CD4-positive, CD25-positive, alpha-beta regulatory T cell (primary cell): ENCODE results near the gene PLCG2. TPM values are rescaled to one million over a fixed set of nuclear protein-coding genes. Genes with fewer than 3 reads are reported as not detected.

Experiments used
- ATAC-seq, 2 donors: fragments of 150-1000 bp; cut with Tn5 transposase; one replicate each; pipeline ENCODE4 v1.10.0; 2021; ENCODE audit warnings: low read depth in 2 of 2, moderate number of reproducible peaks in 2 of 2, moderate library complexity in 1 of 2
- DNase-seq, 3 donors: peaks; one replicate each; pipeline versions ENCODE4 v3.0.0 to v3.0.0-alpha.2; 2012 to 2022; ENCODE audit warnings: mixed read lengths in 1 of 3
- H3K27ac ChIP-seq: one replicate; pipeline ENCODE4 v1.7.0; 2013; ENCODE audit warnings: mild to moderate bottlenecking, low read length; ENCODE audit not compliant: insufficient read depth, poor library complexity, severe bottlenecking
- H3K27me3 ChIP-seq: one replicate; pipeline ENCODE4 v1.7.0; 2013; ENCODE audit warnings: low read length; ENCODE audit not compliant: control insufficient read depth, insufficient read depth
- H3K36me3 ChIP-seq: one replicate; pipeline ENCODE4 v1.7.0; 2013; ENCODE audit warnings: mild to moderate bottlenecking, low read length, moderate library complexity; ENCODE audit not compliant: control insufficient read depth, insufficient read depth
- H3K4me1 ChIP-seq: 2 replicates; pipeline ENCODE4 v1.7.0; 2013; ENCODE audit warnings: mild to moderate bottlenecking, low read length; ENCODE audit not compliant: insufficient read depth, control insufficient read depth, poor library complexity, severe bottlenecking
- H3K4me3 ChIP-seq: one replicate; pipeline ENCODE4 v1.7.0; 2013; ENCODE audit warnings: low read depth, mild to moderate bottlenecking, low read length, moderate library complexity
- H3K9me3 ChIP-seq, 2 experiments: 1 replicate in 1 of 2; 2 replicates in 1 of 2; pipeline ENCODE4 v1.7.0; 2013; ENCODE audit warnings: low read length in 2 of 2, mild to moderate bottlenecking in 1 of 2, moderate library complexity in 1 of 2; ENCODE audit not compliant: control insufficient read depth in 2 of 2
- H3K27ac Mint-ChIP-seq, 3 donors: one replicate each; pipeline ENCODE4 v1.8.0; 2020 to 2022; ENCODE audit warnings: mild to moderate bottlenecking in 3 of 3, mixed read lengths in 3 of 3, moderate library complexity in 2 of 3
- H3K27me3 Mint-ChIP-seq: one replicate; pipeline ENCODE4 v1.8.0; 2022; ENCODE audit warnings: mild to moderate bottlenecking, mixed read lengths
- H3K36me3 Mint-ChIP-seq: one replicate; pipeline ENCODE4 v1.8.0; 2020; ENCODE audit warnings: mixed read lengths
- H3K4me1 Mint-ChIP-seq, 4 donors: one replicate each; pipeline ENCODE4 v1.8.0; 2020 to 2022; ENCODE audit warnings: mixed read lengths in 4 of 4, mild to moderate bottlenecking in 1 of 4
- H3K4me3 Mint-ChIP-seq, 4 donors: one replicate each; pipeline ENCODE4 v1.8.0; 2020 to 2022; ENCODE audit warnings: mild to moderate bottlenecking in 4 of 4, mixed read lengths in 4 of 4, moderate library complexity in 3 of 4
- H3K9me3 Mint-ChIP-seq, 7 donors: one replicate each; pipeline ENCODE4 v1.8.0; 2020 to 2022; ENCODE audit warnings: mixed read lengths in 7 of 7, mild to moderate bottlenecking in 3 of 7, moderate library complexity in 2 of 7
- polyA plus RNA-seq, 4 donors: library from polyadenylated mRNA; unstranded; fragments of 300-500 nt; fragmentation: Illumina TruSeq; gene quantifications; one replicate each; pipeline ENCODE4 v1.2.3, GENCODE V29; 2021
- total RNA-seq: library from RNA; stranded (reverse); gene quantifications from one replicate; pipeline ENCODE4 v1.2.3, GENCODE V29; 2022

PLCG2 gene
- total and polyA plus RNA-seq, 5 donors from 2014 or later: 0.59 to 3.8 (median 1.3) TPM; not detected in 1

DNA sequence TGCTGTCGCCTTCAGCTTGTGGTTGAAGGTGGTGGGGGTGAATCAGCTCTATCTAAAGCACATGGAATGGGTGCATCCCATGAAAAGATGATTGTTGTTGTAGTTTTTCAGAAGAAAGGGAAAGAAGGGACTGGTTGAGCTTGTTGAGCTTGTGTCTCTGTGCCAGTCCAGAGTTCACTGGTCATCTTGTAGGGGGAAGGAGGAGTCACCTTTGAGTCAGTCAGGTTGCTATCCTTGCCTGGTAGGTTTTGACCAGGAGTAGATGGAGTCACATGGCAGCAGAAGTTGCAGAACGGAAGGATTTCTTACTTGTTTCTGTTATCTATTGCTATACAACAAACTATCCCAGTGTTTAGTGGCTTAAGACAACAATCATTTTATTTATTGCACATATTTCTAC lies 73.3 kb downstream of the PLCG2 start:
- no peaks in the 10 kb centered on the region for H3K4me1 ChIP-seq
- no peak for ATAC-seq

DNA sequence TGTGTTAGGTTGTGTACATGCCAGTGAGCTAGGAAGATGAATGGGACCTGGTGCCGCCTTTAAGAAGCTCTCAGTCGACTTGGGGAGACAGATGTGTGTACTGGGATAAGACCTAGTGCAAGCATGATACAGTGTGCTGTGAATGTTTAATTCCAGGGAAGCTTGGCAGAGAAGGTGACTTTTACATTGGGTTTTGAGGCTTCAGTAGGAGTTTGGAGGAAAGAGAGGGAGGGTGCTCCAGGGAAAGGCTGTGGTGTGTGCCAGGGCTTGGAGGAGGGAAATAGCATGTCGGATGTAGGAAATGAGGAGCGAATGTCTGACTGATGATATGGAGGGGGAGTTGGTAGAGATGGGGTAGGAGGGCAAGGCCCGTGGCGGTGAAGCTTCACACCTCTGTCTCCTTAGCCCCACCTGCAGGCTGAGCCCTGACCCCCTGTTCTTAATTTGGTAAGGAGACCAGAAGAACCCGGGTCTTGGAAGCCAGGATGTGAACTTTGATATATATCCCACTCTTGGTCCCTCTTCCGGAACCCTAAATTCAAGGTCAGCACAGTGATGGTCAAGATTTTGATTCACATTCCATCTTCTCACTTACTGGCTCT lies 76.6 kb downstream of the PLCG2 start:
- Histone ChIP-seq H3K9me3 (no peaks in the 10 kb centered on the region), H3K27ac (no peak overlapping the region), H3K4me1 (no peaks in the 10 kb centered on the region), H3K4me3 (no peak overlapping the region), H3K36me3 (no peaks in the 10 kb centered on the region), H3K27me3 (no peaks in the 10 kb centered on the region)
- ATAC-seq (no peak), DNase-seq (no peak)
- no peaks in the 10 kb centered on the region for H3K36me3 Mint-ChIP-seq
- H3K4me3 Mint-ChIP-seq: no peak overlapping the region
- peak overlapping the region in 1 of 3 donors; percentile 3 for H3K27ac Mint-ChIP-seq
- peaks cover 6% of the 10 kb centered on the region for H3K27me3 Mint-ChIP-seq
- peaks cover 0 to 1% (median 0%) of the 10 kb centered on the region in 7 donors for H3K9me3 Mint-ChIP-seq
- H3K4me1 Mint-ChIP-seq: no peaks in the 10 kb centered on the region

More for the DNA sequence above, 73.3 kb downstream of the PLCG2 start:
- H3K4me1 Mint-ChIP-seq: no peaks in the 10 kb centered on the region
- Histone ChIP-seq H3K27ac (no peak overlapping the region), H3K9me3 (no peaks in the 10 kb centered on the region), H3K27me3 (no peaks in the 10 kb centered on the region), H3K4me3 (no peak overlapping the region), H3K36me3 (no peaks in the 10 kb centered on the region)
- peaks cover 0 to 1% (median 0%) of the 10 kb centered on the region in 7 donors for H3K9me3 Mint-ChIP-seq
- peaks cover 5% of the 10 kb centered on the region for H3K27me3 Mint-ChIP-seq
- no peaks in the 10 kb centered on the region for H3K36me3 Mint-ChIP-seq
- H3K4me3 Mint-ChIP-seq: no peak overlapping the region
- DNase-seq: no peak
- H3K27ac Mint-ChIP-seq: no peak overlapping the region

DNA sequence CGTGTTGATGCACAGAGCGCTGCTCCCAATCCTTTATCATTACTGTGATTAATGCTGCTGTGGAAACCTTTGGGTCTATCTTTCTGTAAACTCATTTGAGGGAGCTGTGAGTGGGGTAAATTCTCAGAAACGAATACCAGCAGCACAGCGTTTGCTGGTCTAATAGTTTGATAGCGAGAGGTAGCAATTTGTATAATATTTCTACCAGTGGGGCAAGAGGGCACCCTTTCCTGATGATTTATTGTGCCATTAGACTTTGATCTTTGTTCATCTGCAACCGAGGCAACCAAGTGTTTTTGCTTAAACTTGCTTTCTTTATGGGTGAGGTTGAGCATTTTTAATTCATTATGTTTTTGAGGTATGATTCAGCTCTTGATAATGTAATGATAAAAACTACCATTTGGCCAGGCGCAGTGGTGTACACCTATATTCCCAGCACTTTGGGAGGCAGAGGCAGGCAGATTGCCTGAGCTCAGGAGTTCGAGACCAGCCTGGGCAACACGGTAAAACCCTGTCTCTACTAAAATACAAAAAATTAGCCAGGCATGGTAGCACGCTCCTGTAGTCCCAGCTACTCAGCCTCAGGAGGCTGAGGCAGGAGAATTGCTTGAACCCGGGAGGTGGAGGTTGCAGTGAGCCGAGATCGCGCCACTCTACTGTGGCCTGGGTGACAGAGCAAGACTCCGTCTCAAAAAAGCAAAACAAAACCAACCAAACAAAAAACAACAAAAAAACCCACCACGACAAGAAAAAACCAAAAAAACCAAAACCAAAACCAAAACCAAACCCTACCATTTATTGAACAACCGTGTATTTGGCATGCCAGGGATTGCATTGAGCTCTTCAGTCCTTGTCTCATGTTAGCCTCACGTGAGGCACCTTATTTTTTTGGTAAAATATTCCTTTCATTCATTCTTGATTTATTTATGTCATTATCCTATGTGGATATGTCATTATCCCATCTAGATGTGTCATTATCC lies 81.5 kb downstream of the PLCG2 start:
- Histone ChIP-seq H3K27ac (no peak overlapping the region), H3K36me3 (no peaks in the 10 kb centered on the region), H3K4me1 (no peaks in the 10 kb centered on the region), H3K27me3 (no peaks in the 10 kb centered on the region), H3K4me3 (no peak overlapping the region), H3K9me3 (no peaks in the 10 kb centered on the region)
- H3K36me3 Mint-ChIP-seq: no peaks in the 10 kb centered on the region
- H3K9me3 Mint-ChIP-seq: peaks cover 0 to 1% (median 0%) of the 10 kb centered on the region in 7 donors
- DNase-seq (no peak), ATAC-seq (no peak)
- peaks cover 19% of the 10 kb centered on the region for H3K27me3 Mint-ChIP-seq
- H3K27ac Mint-ChIP-seq: no peak overlapping the region
- no peaks in the 10 kb centered on the region for H3K4me1 Mint-ChIP-seq
- no peak overlapping the region for H3K4me3 Mint-ChIP-seq

DNA sequence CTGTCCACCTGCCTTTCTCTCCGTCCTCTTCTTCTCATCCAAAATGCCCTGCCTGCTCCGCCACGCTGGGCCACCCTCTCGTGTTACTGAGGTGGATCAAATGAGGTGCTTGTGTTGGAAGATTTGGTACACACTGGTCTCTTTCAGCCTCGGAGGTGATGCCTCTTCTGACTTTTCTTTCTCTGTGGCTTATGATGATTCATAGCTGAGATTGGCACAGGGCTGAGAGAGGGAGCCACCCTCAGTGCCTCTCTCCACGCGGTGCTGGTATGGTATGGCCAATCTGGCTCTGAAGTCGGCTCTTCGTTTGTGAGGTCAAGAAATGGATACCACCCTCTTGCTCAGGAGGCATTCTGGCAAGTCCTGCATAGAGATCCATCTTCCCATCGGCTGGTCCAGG lies 82.4 kb downstream of the PLCG2 start:
- Histone ChIP-seq H3K9me3 (no peaks in the 10 kb centered on the region), H3K4me3 (no peak overlapping the region), H3K27ac (no peak overlapping the region), H3K36me3 (no peaks in the 10 kb centered on the region), H3K27me3 (no peaks in the 10 kb centered on the region), H3K4me1 (no peaks in the 10 kb centered on the region)
- H3K9me3 Mint-ChIP-seq: peaks cover 0 to 1% (median 0%) of the 10 kb centered on the region in 7 donors
- DNase-seq (no peak), ATAC-seq (no peak)
- no peak overlapping the region for H3K27ac Mint-ChIP-seq
- H3K27me3 Mint-ChIP-seq: peaks cover 18% of the 10 kb centered on the region
- H3K4me3 Mint-ChIP-seq: no peak overlapping the region
- no peaks in the 10 kb centered on the region for H3K36me3 Mint-ChIP-seq
- no peaks in the 10 kb centered on the region for H3K4me1 Mint-ChIP-seq

DNA sequence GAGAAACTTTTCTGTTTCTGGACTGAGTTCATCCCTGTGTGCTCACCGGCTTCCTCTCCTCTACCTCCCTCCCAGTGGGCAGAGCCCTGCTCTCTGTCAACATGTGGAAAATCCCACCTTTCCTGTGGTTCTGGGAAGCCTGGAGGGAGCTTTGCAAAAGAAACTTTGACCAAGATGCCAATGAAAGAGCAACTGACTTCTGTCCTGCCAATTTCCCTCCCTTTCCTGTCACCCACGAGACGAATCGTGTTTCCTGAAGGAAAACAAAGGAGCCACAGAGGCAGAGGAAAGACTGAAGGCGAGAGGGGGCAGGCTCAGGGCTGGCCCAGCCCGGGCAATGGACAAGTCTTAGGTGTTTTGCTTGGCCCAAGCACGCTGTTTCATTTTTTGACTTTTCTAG lies 82.8 kb downstream of the PLCG2 start:
- Histone ChIP-seq H3K36me3 (no peaks in the 10 kb centered on the region), H3K4me3 (no peak overlapping the region), H3K27ac (no peak overlapping the region), H3K27me3 (no peaks in the 10 kb centered on the region), H3K4me1 (no peaks in the 10 kb centered on the region), H3K9me3 (no peaks in the 10 kb centered on the region)
- no peaks in the 10 kb centered on the region for H3K36me3 Mint-ChIP-seq
- DNase-seq: no peak
- peaks cover 0 to 1% (median 0%) of the 10 kb centered on the region in 7 donors for H3K9me3 Mint-ChIP-seq
- no peaks in the 10 kb centered on the region for H3K4me1 Mint-ChIP-seq
- H3K27me3 Mint-ChIP-seq: peaks cover 14% of the 10 kb centered on the region
- no peak for ATAC-seq
- H3K4me3 Mint-ChIP-seq: no peak overlapping the region
- no peak overlapping the region for H3K27ac Mint-ChIP-seq

DNA sequence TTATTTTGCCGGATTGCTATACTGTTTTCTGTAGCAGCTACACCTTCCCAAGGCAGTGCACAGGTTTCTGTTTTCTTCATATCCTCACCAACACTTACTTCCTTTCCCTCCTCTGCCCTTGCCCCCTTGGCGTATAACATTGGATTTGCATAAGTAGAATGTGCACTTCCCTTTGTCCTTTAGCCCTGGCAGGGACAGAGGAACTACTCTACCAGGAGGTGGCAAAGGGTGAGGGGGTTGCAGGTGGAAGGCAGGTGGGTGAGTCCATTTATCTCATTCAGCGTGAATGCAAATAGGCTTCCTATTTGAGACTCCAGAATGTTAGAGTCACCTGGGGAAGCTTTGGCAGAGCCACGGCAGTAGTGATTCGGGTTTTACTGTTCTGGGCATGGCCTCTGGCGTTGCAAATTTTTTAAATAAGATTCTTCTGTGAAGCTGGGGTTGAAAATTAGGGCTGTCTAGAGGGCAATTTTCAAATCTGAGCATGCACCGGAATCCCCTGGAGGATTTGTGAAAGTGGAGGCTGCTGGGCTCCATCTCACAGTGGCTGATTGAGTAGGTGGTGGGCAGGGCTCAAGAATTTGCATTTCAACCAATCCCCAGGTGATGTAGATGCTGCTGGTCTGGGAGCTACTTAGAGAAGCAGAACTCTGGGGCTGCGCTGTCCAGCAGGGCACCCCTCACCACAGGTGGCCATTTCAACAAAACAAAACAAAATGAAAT lies 84.7 kb downstream of the PLCG2 start:
- no peak for ATAC-seq
- Histone ChIP-seq H3K27ac (no peak overlapping the region), H3K27me3 (no peaks in the 10 kb centered on the region), H3K36me3 (no peaks in the 10 kb centered on the region), H3K4me3 (no peak overlapping the region), H3K4me1 (no peaks in the 10 kb centered on the region), H3K9me3 (no peaks in the 10 kb centered on the region)
- H3K4me3 Mint-ChIP-seq: no peak overlapping the region
- no peaks in the 10 kb centered on the region for H3K36me3 Mint-ChIP-seq
- no peak for DNase-seq
- H3K27me3 Mint-ChIP-seq: peaks cover 13% of the 10 kb centered on the region
- peaks cover 0 to 1% (median 0%) of the 10 kb centered on the region in 7 donors for H3K9me3 Mint-ChIP-seq
- H3K27ac Mint-ChIP-seq: no peak overlapping the region
- no peaks in the 10 kb centered on the region for H3K4me1 Mint-ChIP-seq

DNA sequence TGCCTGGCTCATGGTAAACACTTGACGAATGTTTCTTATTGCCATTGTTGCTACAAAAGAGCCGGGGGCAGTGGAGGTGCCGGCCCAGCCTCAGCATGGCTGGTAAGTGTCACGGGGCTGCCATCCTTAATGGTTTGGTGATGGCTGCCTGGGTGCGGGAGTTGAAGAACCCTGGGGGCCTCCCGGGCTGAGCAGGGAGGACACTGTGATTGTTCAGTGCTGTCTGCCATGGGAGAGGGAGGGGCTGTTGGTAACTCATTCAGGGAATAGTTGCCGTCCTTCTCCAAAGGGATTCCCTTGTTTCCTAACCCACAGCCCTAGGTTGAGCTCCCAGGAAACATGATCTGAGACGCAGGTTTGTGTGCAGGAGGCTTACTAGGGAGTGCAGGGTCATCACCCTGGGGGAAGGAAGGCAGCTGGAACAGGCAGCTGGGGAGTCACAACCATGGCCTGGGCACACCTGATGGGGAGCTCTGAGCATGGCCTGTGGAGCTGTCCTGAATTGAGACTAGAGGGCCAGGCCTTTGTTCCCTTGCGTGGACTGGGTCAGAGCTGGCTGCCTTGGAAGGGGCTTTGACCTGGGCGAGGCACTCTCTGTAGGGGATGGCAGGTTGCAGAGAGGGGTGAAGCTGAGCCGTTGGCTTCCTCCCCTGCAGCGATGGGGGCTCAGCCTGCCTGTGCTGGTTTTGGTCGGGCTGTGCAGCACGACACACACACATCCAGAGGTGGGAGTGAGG lies 85.7 kb downstream of the PLCG2 start:
- no peak overlapping the region for H3K27ac ChIP-seq
- Mint-ChIP-seq H3K9me3 (peaks cover 0 to 1% (median 0%) of the 10 kb centered on the region in 7 donors), H3K4me3 (no peak overlapping the region), H3K27me3 (peaks cover 13% of the 10 kb centered on the region), H3K4me1 (no peaks in the 10 kb centered on the region), H3K36me3 (no peaks in the 10 kb centered on the region), H3K27ac (peak overlapping the region in 1 of 3 donors; percentile 50)
- ATAC-seq (no peak), DNase-seq (no peak)
- no peaks in the 10 kb centered on the region for H3K9me3 ChIP-seq
- H3K4me3 ChIP-seq: no peak overlapping the region
- no peaks in the 10 kb centered on the region for H3K27me3 ChIP-seq
- H3K36me3 ChIP-seq: no peaks in the 10 kb centered on the region
- no peaks in the 10 kb centered on the region for H3K4me1 ChIP-seq
